Uterus (tissue), 4 donors: ENCODE results near the gene PLCB3. TPM values are rescaled to one million over a fixed set of nuclear protein-coding genes. Genes with fewer than 3 reads are reported as not detected.
A peak's percentile ranks its signal among the peaks of the same experiment; 100 is the strongest.

Experiments
- DNase-seq, 2 donors: peaks; one replicate each; pipeline ENCODE4 v3.0.0-alpha.2; 2019 to 2020
- H3K27ac ChIP-seq, 2 donors: fragments of 200-600 bp; sonication (generic); 1 replicate in 1 of 2; 2 replicates in 1 of 2; pipeline ENCODE4 v1.5.1; 2016 to 2018
- H3K27me3 ChIP-seq, 2 donors: fragments of 200-600 bp; sonication (generic); one replicate each; pipeline ENCODE4 v1.5.1; 2018 to 2019; ENCODE audit warnings: control low read depth in 1 of 2
- H3K36me3 ChIP-seq, 2 donors: fragments of 200-600 bp; sonication (generic); one replicate each; pipeline ENCODE4 v1.5.1; 2019; ENCODE audit warnings: control low read depth in 1 of 2
- H3K4me1 ChIP-seq, 2 donors: fragments of 200-600 bp; sonication (generic); one replicate each; pipeline ENCODE4 v1.5.1; 2018 to 2019; ENCODE audit warnings: control low read depth in 1 of 2
- H3K4me3 ChIP-seq, 2 donors: fragments of 200-600 bp; sonication (generic); 1 replicate in 1 of 2; 2 replicates in 1 of 2; pipeline ENCODE4 v1.5.1; 2018 to 2019; ENCODE audit warnings: mild to moderate bottlenecking in 1 of 2
- H3K9me3 ChIP-seq, 2 donors: fragments of 200-600 bp; sonication (generic); one replicate each; pipeline ENCODE4 v1.5.1; 2019; ENCODE audit warnings: control low read depth in 1 of 2
- CTCF ChIP-seq, 4 experiments: fragments of 200-600 bp in 2 of 4; fragments of 450-650 bp in 2 of 4; sonication (generic) in 2 of 4; IDR thresholded peaks; one replicate each; pipeline ENCODE4 v1.5.1; 2016 to 2019; ENCODE audit warnings: antibody characterized with exemption in 4 of 4, mild to moderate bottlenecking in 2 of 4, moderate library complexity in 1 of 4
- POLR2A ChIP-seq, 2 donors: fragments of 450-650 bp; IDR thresholded peaks; one replicate each; pipeline ENCODE4 v1.6.1; 2016; ENCODE audit warnings: antibody characterized with exemption in 2 of 2, mild to moderate bottlenecking in 1 of 2, moderate library complexity in 1 of 2
- intact Hi-C: fragments of 100-400 bp; cut with DNase I; formaldehyde crosslinking; loops from one replicate; pipeline ENCODE4 v1.15.1; 2023; ENCODE audit warnings: low total_unique reads
- total RNA-seq, 4 donors: library from RNA; depleted of rRNA in 3 of 4; stranded (reverse); fragments of >200 nt in 3 of 4; gene quantifications; one replicate each; pipeline versions ENCODE4 v1.1.0 to v1.2.4, GENCODE V29; 2014 to 2023
- donor health status: DM: yes; HTN: yes; CAD: no.

Gene PLCB3
- total RNA-seq, 4 donors from 2014 or later = 10.0 to 39.5 (median 21.8) TPM

GRCh38 chr11:64229744-64230170, 21.6 kb upstream of the PLCB3 start:
- peak in 1 of 2 donors; percentile 26 for DNase-seq
- no peaks in the 10 kb centered on the region for H3K27me3 ChIP-seq
- H3K27ac ChIP-seq = peak overlapping the region; percentile 90 to 96
- no peaks in the 10 kb centered on the region for H3K36me3 ChIP-seq
- TF ChIP-seq POLR2A (IDR thresholded peaks at IDR 0.05) = no peak
- peak overlapping the region; percentile 54 to 79 for H3K4me3 ChIP-seq
- intact Hi-C loops = no loop called here
- peaks cover 4 to 33% of the 10 kb centered on the region in 2 donors for H3K4me1 ChIP-seq
- no peaks in the 10 kb centered on the region for H3K9me3 ChIP-seq

GRCh38 chr11:64230171-64230984, 21.0 kb upstream of the PLCB3 start, which contains the start of gene DNAJC4:
Gene DNAJC4 (plus strand): TSS chr11:64230548. CDS start chr11:64230855, 307 bp downstream.
- intact Hi-C loops = no loop called here
- H3K27ac ChIP-seq = peak within 1 kb of the TSS; percentile 90 to 96
- no peaks in the 10 kb centered on the region for H3K27me3 ChIP-seq
- peaks cover 4 to 28% of the 10 kb centered on the region in 2 donors for H3K4me1 ChIP-seq
- H3K4me3 ChIP-seq = peak within 1 kb of the TSS; percentile 54 to 79
- no peaks in the 10 kb centered on the region for H3K36me3 ChIP-seq
- H3K9me3 ChIP-seq = no peaks in the 10 kb centered on the region
- DNase-seq = peak; percentile 91 to 95
- no peak for TF ChIP-seq CTCF (IDR thresholded peaks at IDR 0.05)
- TF ChIP-seq POLR2A (IDR thresholded peaks at IDR 0.05) = peak in 1 of 2 donors; percentile 67

GRCh38 chr11:64230985-64231365, 20.4 kb upstream of the PLCB3 start:
- DNase-seq = peak in 1 of 2 donors; percentile 23
- Histone ChIP-seq H3K9me3 (no peaks in the 10 kb centered on the region), H3K4me1 (peaks cover 4 to 23% of the 10 kb centered on the region in 2 donors), H3K27me3 (no peaks in the 10 kb centered on the region), H3K27ac (peak overlapping the region; percentile 90 to 96), H3K4me3 (peak overlapping the region; percentile 54 to 79), H3K36me3 (no peaks in the 10 kb centered on the region)
- intact Hi-C loops = no loop called here
- TF ChIP-seq POLR2A (IDR thresholded peaks at IDR 0.05) (no peak), CTCF (IDR thresholded peaks at IDR 0.05) (no peak)

- Histone ChIP-seq H3K27ac (peak overlapping the region in 1 of 2 donors; percentile 96), H3K4me3 (no peak overlapping the region), H3K36me3 (no peaks in the 10 kb centered on the region), H3K27me3 (no peaks in the 10 kb centered on the region), H3K9me3 (no peaks in the 10 kb centered on the region), H3K4me1 (peaks cover 4 to 22% of the 10 kb centered on the region in 2 donors)
- DNase-seq = peak in 1 of 2 donors; percentile 19
- no peak for TF ChIP-seq POLR2A (IDR thresholded peaks at IDR 0.05)
- TF ChIP-seq CTCF (IDR thresholded peaks at IDR 0.05) = no peak
- intact Hi-C loops = no loop called here
Measured at GRCh38 chr11:64231546-64231945, 19.8 kb upstream of the PLCB3 start.

- no peak for TF ChIP-seq CTCF (IDR thresholded peaks at IDR 0.05)
- TF ChIP-seq POLR2A (IDR thresholded peaks at IDR 0.05) = no peak
- Histone ChIP-seq H3K9me3 (no peaks in the 10 kb centered on the region), H3K36me3 (no peaks in the 10 kb centered on the region), H3K27me3 (no peaks in the 10 kb centered on the region), H3K27ac (no peak overlapping the region), H3K4me1 (peaks cover 4 to 14% of the 10 kb centered on the region in 2 donors), H3K4me3 (no peak overlapping the region)
- intact Hi-C loops = no loop called here
- DNase-seq = peak in 1 of 2 donors; percentile 21
Measured at GRCh38 chr11:64232182-64232966, 19.0 kb upstream of the PLCB3 start.
